NOMO-1 treated with DMSO at 0.1 percent for 48 hours (cell line): ENCODE measurements around the gene TUBA8.
"Not testable (repeated sequence)": the region's sequence is repeated elsewhere in the genome, so short reads cannot be mapped to it uniquely, and the experiment has no call there.

ENCODE experiments used
- DNase-seq: peaks from one replicate; lab custom pipeline; 2025; ENCODE audit not compliant: unreplicated experiment; lab: John Stamatoyannopoulos, UW

TUBA8 gene

DNA sequence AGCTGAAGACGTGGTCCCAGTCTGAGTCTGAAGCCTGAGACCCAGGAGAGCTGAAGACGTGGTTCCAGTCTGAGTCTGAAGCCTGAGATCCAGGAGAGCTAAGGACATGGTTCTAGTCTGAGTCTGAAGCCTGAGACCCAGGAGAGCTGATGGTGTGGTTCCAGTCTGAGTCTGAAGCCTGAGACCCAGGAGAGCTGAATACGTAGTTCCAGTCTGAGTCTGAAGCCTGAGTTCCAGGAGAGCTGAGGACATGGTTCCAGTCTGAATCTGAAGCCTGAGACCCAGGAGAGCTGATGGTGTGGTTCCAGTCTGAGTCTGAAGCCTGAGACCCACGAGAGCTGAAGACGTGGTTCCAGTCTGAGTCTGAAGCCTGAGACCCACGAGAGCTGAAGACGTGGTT is 4.6 kb upstream of the TUBA8 start:
- DNase-seq, result not testable (repeated sequence)

DNA sequence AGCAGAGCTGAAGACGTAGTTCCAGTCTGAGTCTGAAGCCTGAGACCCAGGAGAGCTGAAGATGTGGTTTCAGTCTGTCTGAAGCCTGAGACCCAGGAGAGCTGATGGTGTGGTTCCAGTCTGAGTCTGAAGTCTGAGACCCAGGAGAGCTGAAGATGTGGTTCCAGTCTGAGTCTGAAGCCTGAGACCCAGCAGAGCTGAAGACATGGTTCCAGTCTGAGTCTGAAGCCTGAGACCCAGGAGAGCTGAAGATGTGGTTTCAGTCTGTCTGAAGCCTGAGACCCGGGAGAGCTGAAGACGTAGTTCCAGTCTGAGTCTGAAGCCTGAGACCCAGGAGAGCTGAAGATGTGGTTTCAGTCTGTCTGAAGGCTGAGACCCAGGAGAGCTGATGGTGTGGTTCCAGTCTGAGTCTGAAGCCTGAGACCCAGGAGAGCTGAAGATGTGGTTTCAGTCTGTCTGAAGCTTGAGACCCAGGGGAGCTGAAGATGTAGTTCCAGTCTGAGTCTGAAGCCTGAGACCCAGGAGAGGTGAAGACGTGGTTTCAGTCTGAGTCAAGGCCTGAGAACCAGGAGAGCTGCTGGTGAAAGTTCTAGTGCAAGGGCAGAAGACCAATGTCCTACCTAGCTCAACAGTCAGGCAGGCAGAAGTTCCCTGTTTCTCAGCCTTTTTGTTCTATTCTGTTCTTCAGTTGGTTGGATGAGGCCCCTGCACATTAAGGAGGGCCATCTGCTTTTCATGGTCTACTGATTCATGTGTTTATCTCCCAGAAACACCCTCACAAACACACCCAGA is 3.9 kb upstream of the TUBA8 start:
- DNase-seq, result not testable (repeated sequence)

DNA sequence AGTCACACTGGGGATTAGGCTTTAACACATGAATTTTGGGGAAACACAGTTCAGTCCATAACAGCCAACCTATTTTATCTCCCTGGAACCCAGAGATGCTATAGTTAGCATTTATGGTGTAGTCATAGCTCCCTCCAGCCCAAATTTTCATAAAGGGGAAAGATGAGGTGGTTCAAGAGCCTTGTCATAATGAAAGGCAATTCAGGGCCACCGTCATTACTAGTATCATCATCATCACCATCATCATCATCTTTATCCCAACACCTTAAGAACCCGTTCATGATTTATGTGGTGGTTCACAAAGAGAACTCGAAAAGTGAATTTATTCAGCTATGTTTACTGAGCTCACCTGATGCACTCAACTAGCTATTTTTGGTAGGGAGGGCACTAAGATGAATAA is 2.4 kb upstream of the TUBA8 start:
- no peak for DNase-seq

DNA sequence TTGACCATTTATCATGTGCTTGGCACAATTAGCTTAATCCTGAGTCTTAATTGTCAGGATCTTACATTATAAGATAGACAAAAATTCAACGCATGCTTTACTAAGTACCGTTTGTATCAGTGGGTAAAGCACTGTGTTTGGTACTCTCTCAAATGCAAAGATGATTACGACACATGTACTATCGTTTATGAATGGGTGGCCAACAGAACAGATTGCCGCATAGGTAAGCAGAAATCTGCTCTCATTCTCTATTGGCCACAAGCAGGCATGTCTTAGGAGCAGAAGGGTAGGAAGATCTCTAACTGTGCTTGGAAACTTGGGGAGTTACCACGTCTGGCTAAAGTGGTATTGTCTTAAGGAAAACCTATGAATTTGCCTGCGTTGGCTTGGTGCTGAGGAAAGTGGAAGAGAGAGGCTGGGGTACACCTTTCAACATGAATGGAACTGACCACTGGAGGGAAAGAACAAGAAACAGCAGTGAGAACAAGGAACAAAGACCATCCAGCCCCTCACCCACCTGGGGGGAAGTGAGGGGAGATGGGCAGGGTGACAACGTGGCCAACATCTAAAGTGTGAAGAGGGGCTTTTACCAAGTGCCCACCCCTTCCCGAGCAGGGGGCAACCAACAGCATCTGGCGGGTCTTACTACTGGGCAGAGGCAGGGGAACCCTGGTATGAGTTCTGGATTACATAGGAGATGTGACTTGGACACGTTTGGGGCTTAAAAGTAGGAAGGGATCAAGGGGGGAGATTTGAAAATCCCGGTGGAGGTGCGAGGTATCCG is 1.0 kb upstream of the TUBA8 start:
- DNase-seq, result no peak

DNA sequence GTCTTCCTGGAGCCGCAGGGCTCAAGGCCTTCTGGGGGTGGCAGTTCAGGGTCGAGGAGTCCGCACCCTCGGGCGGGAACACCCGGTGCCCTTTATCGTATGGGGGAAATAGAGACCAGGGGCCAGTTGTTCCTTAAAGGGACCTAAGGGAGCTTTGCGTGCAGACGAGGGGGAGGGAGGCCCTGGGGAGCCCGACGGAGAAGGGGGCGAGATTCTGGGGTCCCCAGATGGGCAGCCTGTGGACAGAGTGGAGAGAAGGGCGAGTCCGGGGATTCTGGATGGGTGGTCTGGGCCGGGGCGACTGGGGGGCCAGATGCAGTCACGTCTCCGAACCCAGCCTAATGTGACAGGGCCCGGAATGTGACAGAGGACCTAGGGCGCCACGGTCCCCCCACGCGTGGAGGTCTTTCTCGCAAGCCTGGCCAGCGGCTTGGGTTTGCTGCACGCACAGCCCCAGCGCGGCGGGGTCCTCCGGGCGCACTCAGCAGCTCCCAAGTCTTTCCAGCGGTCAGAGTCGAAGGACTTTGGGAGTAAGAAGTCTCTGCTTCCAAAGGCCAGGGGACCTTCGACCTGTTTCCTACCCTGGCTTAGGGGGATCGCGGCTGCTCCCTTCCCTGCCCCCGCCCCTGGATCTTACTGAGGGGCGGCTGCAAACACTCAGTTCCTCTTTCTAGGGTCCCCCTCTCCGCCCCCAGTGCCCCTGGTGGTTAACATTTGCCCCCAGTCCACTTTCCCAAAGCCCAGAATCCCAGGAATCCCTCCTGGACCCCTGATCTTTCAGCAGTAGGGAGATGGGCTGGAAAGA is 547 bp downstream of the TUBA8 start:
- no peak for DNase-seq

DNA sequence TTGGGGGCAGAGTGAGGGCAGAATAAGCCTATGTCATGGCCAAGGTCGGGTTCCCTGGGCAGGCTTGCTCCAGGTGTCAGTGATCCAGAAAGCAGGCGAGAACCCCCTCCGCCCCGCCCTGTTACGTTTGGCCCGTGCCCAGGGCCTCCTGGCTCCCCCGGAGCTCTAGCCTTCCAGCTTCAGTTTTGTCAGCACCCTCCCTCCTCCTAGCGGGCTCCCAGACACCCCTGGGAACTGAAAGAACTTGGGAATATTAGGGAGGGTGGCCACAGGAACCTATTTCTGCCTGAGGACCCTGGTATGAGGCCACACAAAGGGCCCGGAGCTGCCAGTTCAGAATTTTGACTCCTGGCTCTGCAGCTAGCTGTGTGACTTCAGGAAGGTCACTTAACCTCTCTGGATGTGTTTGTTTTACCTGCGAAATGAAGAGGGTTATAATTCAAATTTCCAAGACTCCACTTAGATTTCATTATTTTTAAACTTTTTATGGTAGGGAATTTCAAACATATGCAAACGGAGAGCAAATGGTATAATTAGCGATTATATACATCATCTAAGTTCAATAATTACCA is 1.2 kb downstream of the TUBA8 start:
- no peak for DNase-seq

DNA sequence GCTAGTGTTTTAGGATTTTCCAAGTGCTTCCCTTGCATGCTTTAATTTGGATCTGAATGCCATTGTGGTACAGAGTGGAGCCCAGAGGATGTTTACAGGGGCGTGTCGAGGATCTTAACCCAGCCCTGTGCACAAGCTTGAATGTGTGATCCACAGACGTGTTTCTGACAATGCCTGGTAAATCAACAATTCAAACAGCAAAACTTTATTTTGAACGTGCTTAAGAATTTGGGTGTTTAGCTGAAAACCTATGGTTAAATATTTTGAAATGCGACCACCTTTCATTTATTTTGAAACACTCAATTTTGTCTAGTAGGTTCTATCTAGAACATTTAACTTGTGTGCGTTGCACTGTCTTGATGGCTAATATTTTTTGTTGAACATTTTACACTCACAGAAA is 1.8 kb downstream of the TUBA8 start:
- no peak for DNase-seq

DNA sequence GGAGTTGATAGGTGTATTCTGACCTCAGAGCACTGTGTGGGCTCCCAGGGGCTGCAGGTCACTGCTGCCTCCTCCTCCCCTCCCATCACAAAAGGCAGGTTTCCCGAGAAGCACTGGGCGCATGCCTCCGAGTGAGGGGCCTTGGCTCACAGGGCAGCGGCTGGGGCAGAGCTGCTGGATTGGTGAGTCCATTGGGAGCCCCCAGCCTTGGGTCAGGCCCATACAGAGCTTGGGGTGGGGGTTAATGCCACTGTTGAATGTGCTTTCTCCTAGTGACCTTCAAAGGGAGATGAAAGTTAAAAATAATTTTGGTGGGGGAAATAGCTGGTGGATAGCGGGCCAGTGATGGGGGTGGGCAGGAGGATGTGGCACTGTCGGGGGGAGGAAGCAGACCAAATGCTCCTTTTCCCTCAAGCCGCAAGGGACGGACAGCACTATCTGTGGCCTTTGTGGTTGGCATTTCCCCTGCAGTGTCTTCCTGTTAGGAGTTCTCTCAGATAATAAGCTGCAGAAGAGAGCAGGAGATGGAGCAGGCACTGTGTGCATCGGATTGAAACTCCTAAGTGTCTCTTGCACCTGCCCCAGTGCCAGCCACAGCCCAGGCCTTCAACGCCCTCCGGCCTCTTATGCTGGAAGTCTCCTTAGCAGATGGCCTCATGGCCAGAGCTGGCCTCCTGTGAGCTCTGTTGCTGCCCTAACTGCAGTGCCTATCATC is 3.2 kb downstream of the TUBA8 start:
- DNase-seq, result peak; percentile 33

DNA sequence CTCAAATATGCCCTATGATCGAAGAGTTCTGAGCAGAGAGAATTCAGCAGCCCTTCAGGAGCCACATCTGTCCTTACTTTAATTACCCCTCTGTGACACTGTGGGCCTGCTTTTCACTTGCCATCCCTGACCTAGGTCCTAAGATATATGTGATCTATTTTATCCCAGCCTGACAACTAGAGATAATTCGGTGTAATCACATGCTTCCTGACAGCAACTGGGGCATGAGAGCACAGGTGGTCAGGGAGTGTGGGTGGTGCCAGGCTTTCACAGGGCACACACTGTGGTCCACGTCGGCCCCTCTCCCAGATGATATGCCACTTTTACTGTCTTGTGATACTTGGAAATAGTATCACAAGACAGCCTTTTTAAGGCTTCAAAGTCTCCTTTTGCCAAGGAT is 3.9 kb downstream of the TUBA8 start:
- no peak for DNase-seq

DNA sequence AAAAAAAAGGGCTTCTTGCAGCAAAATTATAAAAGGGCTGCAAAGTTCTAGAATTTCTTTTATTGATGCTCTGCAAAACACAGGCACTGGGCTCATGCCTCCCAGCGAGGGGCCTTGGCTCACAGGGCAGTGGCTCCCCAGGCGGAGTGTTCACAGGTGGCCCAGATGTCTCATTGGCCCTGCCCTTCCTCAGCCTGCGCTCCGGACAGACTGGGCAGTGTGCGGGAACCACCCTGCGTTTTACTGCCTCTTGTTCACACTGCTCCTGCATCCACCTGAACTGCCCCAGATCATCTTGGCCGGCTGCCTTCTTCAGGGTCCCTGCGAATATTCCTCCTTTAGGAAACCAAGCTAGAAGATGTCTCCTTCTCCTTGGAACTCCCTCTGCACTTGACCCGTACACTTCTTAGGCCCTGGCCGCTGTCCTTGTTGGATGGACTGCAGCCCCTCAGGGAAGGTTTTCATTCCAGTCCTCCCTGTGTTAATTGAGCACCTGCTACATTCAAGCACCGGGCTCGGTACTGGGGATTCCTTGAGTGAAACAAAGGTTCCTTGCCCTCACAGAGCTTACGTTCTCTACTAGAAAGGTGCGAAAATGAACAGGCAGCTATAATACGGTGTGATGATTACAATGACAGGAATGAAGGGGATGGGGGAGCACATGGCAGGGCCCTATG is 4.5 kb downstream of the TUBA8 start:
- DNase-seq, result no peak

DNA sequence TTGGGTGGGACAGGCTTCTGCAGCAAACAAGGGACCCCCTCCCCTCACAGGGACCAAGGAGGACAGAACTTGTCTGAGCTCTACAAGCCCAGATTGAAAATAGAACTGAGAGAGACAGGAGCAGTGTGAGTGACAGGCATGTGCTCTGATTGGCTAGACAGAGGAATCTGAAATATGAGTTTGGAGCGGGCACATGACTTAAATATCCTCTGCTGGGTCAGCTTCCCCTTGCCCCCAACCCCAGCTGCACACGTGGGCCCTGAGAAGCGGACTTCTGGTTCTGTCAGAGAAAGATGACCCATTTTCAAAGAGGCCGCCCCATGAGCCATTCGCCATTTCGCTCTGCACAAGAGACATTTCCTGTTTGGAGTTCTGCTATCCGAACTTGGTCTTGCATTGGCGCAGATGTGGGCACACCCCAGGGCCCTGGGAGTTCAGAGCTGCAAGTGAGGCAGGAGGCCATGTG is 5.3 kb downstream of the TUBA8 start:
- no peak for DNase-seq

DNA sequence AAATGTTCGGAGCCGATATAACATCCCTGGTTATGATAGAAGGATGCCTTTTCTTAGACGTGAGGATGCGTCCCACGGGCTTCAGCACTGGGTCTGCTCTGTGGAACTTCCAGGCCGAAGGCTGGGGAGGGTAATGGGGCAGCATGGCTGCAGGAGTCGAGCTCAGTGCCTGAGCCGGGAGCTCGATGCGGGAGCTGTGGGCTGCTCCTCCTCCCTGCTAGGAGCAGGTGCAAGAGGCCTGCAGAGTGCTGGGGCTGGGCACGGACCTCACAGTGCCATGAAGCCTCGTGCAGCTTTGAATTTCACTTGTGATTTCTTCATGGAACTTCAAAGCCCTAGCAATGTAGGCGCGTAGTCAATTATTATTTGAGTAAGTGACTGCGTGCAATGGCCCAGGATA is 6.0 kb downstream of the TUBA8 start:
- DNase-seq, result no peak

DNA sequence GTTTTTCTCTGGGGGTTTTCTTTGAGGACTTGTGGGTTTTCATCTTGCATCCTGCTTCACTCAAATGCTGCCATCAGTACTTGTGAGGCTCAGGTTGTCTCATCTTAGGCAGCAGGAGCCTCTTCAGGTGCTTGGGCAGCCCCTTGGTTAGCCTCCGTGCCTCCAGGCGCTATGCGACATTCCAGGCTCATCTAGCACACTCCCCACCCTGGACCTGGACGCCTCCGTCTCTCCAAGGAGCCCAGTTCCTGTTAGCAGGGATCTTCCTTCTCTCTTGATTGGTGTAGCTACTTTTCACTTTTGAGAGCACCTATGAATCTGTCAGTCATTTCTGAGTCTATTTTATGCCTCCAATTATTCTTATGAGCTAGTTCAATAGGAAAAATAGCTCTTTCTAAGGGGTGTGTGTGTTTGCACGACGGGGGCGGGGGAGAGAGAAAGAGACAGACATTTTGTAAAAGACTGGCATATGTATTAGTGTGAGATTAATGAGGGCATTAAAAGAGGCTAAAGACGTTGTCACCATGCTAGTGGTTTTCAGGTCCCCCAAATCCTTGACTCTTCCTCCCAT is 7.8 kb downstream of the TUBA8 start:
- no peak for DNase-seq

DNA sequence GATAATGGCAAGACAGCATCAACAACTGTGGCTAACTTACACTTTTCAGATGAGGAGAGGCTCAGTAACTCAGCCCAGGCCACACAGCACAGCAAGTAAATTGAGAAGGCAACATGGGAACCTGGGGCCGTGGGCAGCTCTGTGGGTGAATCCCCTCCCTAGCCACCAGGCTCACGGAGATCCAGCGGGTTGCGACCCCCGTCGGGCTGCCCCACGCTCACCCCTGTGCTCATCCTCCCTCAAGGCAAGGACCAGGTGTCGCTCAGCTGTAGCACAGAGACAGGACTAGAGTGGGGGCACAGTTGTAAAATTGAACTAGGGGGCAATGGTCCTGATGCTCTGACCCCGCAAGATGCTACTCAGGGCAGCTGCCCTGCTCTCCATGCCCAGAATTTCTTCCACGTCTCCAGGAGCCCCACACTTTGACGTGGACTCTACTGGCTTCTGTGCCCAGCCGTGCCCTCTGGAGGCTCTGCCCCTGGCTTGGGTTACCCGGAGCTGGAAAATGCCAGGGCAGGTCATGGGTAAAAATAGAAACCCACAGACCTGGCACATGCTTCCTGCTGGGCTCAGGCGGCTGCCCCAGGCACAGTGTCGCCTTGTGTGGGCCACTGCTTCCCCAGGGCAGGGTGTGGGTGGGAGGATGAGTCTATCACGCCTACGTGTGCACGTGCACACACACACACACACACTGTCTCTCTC is 9.0 kb downstream of the TUBA8 start:
- DNase-seq, result no peak

DNA sequence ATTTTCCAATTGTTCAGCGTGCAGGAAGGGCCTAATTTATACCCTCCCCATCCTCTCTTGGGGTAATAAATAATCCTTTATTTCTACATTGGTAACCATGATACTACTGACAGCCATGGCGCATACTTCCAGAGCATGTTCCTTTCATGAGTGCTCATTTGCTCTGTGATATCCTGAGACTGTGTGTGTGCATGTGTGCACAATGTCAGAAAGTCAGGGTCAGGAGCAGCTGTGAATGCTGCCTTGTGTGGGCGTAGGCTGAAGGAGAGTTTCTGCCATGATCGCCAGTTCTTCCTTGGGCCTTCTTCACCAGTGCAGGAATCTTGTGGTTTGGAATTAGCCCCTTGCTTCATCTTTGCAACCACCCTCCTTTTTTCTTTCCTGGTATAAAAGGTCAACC is 10.2 kb downstream of the TUBA8 start:
- DNase-seq, result no peak

DNA sequence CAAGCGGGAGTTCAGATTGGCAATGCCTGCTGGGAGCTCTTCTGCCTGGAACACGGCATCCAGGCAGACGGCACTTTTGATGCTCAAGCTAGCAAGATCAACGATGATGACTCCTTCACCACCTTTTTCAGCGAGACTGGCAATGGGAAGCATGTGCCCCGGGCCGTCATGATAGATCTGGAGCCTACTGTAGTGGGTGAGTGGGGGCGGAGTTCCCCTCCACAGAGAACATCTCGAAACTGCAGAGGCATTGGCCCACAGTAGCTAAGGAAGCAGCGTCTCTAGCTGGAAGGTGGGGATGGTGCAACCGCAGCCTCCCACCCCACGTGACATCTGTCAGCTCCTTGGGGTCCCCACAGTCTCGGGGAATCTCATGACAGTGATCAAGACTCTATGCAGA is 10.9 kb downstream of the TUBA8 start:
- DNase-seq, result no peak

DNA sequence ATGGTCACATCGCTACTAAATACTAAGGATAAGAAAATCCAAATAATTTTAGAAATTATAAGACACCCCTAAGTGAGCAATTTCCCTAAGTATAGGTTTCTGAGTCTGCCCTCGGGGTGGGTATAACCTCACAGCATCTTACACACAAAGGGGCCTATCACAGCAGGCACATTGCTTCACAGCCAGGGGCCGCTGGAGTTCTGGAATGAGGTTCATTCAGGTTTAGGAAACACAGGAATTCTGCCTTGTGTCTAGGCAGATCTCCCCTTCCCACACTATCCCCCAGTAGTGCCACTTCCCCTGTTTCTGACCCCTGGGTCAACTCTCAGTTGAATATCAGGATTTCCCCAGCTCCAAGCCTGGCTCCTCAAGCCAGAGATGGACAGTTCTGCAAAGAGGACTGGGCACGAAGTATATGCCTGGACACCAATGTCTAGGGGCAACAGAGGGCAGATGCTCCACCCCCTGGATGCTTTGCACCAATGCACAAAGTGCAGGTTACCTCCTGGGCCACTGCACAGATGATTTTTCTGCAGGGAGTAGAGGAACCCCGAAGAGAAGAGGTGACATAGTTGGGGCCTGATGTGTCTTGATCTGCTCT is 11.4 kb downstream of the TUBA8 start:
- DNase-seq, result no peak

DNA sequence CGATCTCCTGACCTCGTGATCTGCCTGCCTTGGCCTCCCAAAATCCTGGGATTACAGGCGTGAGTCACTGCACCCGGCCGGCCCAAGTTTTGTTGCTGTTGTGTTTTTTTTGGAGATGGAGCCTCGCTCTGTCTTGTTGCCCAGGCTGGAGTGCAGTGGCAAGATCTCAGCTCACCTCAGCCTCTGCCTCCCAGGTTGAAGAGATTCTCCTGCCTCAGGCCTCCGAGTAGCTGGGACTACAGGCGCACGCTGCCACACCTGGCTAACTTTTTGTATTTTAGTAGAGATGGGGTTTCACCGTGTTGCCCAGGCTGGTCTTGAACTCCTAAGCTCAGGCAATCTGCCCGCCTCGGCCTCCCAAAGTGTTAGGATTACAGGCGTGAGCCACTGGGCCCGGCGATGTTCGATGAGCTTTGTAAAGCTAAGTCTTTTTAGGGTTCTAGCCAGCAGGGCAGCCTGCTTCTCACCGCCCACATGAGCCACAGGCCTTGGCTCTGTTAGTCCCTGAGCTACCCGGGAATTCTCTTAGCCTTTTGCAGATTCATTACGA is 12.9 kb downstream of the TUBA8 start:
- not testable (repeated sequence) for DNase-seq
